Ectodermal cell (in vitro differentiated cells): ENCODE measurements around the gene LMNTD1.

Source experiments
- H3K27ac ChIP-seq: 2 replicates; pipeline ENCODE4 v1.7.0; 2013; ENCODE audit warnings: mild to moderate bottlenecking, low read depth, low read length; ENCODE audit not compliant: insufficient read depth, poor library complexity, severe bottlenecking
- H3K27me3 ChIP-seq: 2 replicates; pipeline ENCODE4 v1.7.0; 2013; ENCODE audit warnings: mild to moderate bottlenecking, low read length; ENCODE audit not compliant: insufficient read depth, control insufficient read depth, poor library complexity, severe bottlenecking
- H3K36me3 ChIP-seq: one replicate; pipeline ENCODE4 v1.7.0; 2013; ENCODE audit warnings: low read length; ENCODE audit not compliant: control insufficient read depth, insufficient read depth
- H3K4me1 ChIP-seq: one replicate; pipeline ENCODE4 v1.7.0; 2013; ENCODE audit warnings: low read length; ENCODE audit not compliant: control insufficient read depth, insufficient read depth
- H3K4me3 ChIP-seq: 2 replicates; pipeline ENCODE4 v1.7.0; 2013; ENCODE audit warnings: low read depth, low read length, control low read depth; ENCODE audit not compliant: insufficient read depth
- H3K9me3 ChIP-seq: 2 replicates; pipeline ENCODE4 v1.7.0; 2013; ENCODE audit warnings: mild to moderate bottlenecking, low read length, moderate library complexity; ENCODE audit not compliant: control insufficient read depth
- WGBS, 2 experiments: methylation state at CpG; one replicate each; pipeline ENCODE4 v1.1.7; 2013; ENCODE audit warnings: missing lambda C conversion rate in 2 of 2; 5-methylcytosine and 5-hydroxymethylcytosine counted together

LMNTD1 gene

GRCh38 chr12:25518512-25518911 is 34.6 kb downstream of the LMNTD1 start:
- Histone ChIP-seq H3K4me1 (no peaks in the 10 kb centered on the region), H3K27me3 (no peaks in the 10 kb centered on the region), H3K27ac (no peak overlapping the region), H3K4me3 (no peak overlapping the region), H3K9me3 (no peaks in the 10 kb centered on the region), H3K36me3 (no peaks in the 10 kb centered on the region)
- WGBS, 2 experiments, result 93 to 95% methylated on average over 5 of the region's 5 CpGs

- no peaks in the 10 kb centered on the region for H3K4me1 ChIP-seq
- no peak overlapping the region for H3K4me3 ChIP-seq
- no peaks in the 10 kb centered on the region for H3K36me3 ChIP-seq
- no peak overlapping the region for H3K27ac ChIP-seq
- H3K9me3 ChIP-seq, result no peaks in the 10 kb centered on the region
- WGBS, 2 experiments, result 88 to 94% methylated on average over 1 of the region's 1 CpG
- H3K27me3 ChIP-seq, result no peaks in the 10 kb centered on the region
These were observed 48.3 kb downstream of the LMNTD1 start for GRCh38 chr12:25504744-25505143.

- no peak overlapping the region for H3K27ac ChIP-seq
- H3K27me3 ChIP-seq, result no peaks in the 10 kb centered on the region
- no peak overlapping the region for H3K4me3 ChIP-seq
- no peaks in the 10 kb centered on the region for H3K9me3 ChIP-seq
- H3K36me3 ChIP-seq, result no peaks in the 10 kb centered on the region
- no peaks in the 10 kb centered on the region for H3K4me1 ChIP-seq
These were observed 49.4 kb downstream of the LMNTD1 start for GRCh38 chr12:25503666-25504065.

GRCh38 chr12:25502596-25502995 is 50.5 kb downstream of the LMNTD1 start:
- WGBS, 2 experiments, result 89 to 100% methylated on average over 1 of the region's 1 CpG

GRCh38 chr12:25502118-25502517 is 51.0 kb downstream of the LMNTD1 start:
- H3K4me3 ChIP-seq, result no peak overlapping the region
- H3K9me3 ChIP-seq, result no peaks in the 10 kb centered on the region
- WGBS, 2 experiments, result 92 to 98% methylated on average over 3 of the region's 3 CpGs
- no peak overlapping the region for H3K27ac ChIP-seq
- no peaks in the 10 kb centered on the region for H3K36me3 ChIP-seq
- H3K4me1 ChIP-seq, result no peaks in the 10 kb centered on the region
- H3K27me3 ChIP-seq, result no peaks in the 10 kb centered on the region

More at GRCh38 chr12:25502596-25502995, 50.5 kb downstream of the LMNTD1 start:
- Histone ChIP-seq H3K27me3 (no peaks in the 10 kb centered on the region), H3K27ac (no peak overlapping the region), H3K36me3 (no peaks in the 10 kb centered on the region), H3K4me1 (no peaks in the 10 kb centered on the region), H3K4me3 (no peak overlapping the region), H3K9me3 (no peaks in the 10 kb centered on the region)

GRCh38 chr12:25501549-25501948 is 51.5 kb downstream of the LMNTD1 start:
- WGBS, 2 experiments, result 96 to 100% methylated on average over 1 of the region's 1 CpG
- Histone ChIP-seq H3K27me3 (no peaks in the 10 kb centered on the region), H3K9me3 (no peaks in the 10 kb centered on the region), H3K4me1 (no peaks in the 10 kb centered on the region), H3K36me3 (no peaks in the 10 kb centered on the region), H3K4me3 (no peak overlapping the region), H3K27ac (no peak overlapping the region)

GRCh38 chr12:25500651-25501050 is 52.4 kb downstream of the LMNTD1 start:
- 91 to 92% methylated on average over 6 of the region's 6 CpGs for WGBS, 2 experiments
- no peak overlapping the region for H3K4me3 ChIP-seq
- no peaks in the 10 kb centered on the region for H3K9me3 ChIP-seq
- no peaks in the 10 kb centered on the region for H3K36me3 ChIP-seq
- H3K27me3 ChIP-seq, result peaks cover under 1% of the 10 kb centered on the region
- H3K4me1 ChIP-seq, result no peaks in the 10 kb centered on the region
- no peak overlapping the region for H3K27ac ChIP-seq

GRCh38 chr12:25497021-25497420 is 56.1 kb downstream of the LMNTD1 start:
- Histone ChIP-seq H3K36me3 (no peaks in the 10 kb centered on the region), H3K27ac (no peak overlapping the region), H3K4me3 (no peak overlapping the region), H3K4me1 (no peaks in the 10 kb centered on the region), H3K9me3 (no peaks in the 10 kb centered on the region), H3K27me3 (peaks cover 27% of the 10 kb centered on the region)
- 94% methylated on average over 6 to 7 of the region's 7 CpGs for WGBS, 2 experiments

GRCh38 chr12:25496098-25496587 is 56.9 kb downstream of the LMNTD1 start:
- no peak overlapping the region for H3K4me3 ChIP-seq
- H3K4me1 ChIP-seq, result no peaks in the 10 kb centered on the region
- H3K27me3 ChIP-seq, result peaks cover 27% of the 10 kb centered on the region
- no peaks in the 10 kb centered on the region for H3K36me3 ChIP-seq
- WGBS, 2 experiments, result 74 to 78% methylated on average over 4 to 5 of the region's 5 CpGs
- no peaks in the 10 kb centered on the region for H3K9me3 ChIP-seq
- H3K27ac ChIP-seq, result no peak overlapping the region

- H3K36me3 ChIP-seq, result no peaks in the 10 kb centered on the region
- no peak overlapping the region for H3K27ac ChIP-seq
- no peaks in the 10 kb centered on the region for H3K4me1 ChIP-seq
- WGBS, 2 experiments, result 100% methylated on average over 1 of the region's 1 CpG
- H3K4me3 ChIP-seq, result no peak overlapping the region
- peaks cover 27% of the 10 kb centered on the region for H3K27me3 ChIP-seq
- no peaks in the 10 kb centered on the region for H3K9me3 ChIP-seq
These were observed 57.6 kb downstream of the LMNTD1 start for GRCh38 chr12:25495331-25496097.
